C1 segment of cervical spinal cord (tissue), 14 donors: Measurements from ENCODE around the gene LHFPL6.

Experiments
- DNase-seq, 14 donors: peaks; one replicate each; lab custom pipeline; 2025; lab: John Stamatoyannopoulos, UW

LHFPL6 gene

GRCh38 chr13:39515224-39515714 lies 87.7 kb downstream of the LHFPL6 start:
- DNase-seq: no peak

GRCh38 chr13:39512687-39513086 lies 90.3 kb downstream of the LHFPL6 start:
- DNase-seq: no peak

- DNase-seq: no peak
These were observed 92.7 kb downstream of the LHFPL6 start for GRCh38 chr13:39510316-39510695.

GRCh38 chr13:39509616-39510315 lies 93.2 kb downstream of the LHFPL6 start:
- DNase-seq: no peak

- DNase-seq: no peak
These were observed 96.2 kb downstream of the LHFPL6 start for GRCh38 chr13:39506559-39507390.

- no peak for DNase-seq
These were observed 97.8 kb downstream of the LHFPL6 start for GRCh38 chr13:39505151-39505550.

GRCh38 chr13:39503048-39503447 lies 99.9 kb downstream of the LHFPL6 start:
- DNase-seq: no peak

- peak in 8 of 14 donors; percentile 20 to 70 (median 25) for DNase-seq
These were observed 101.2 kb downstream of the LHFPL6 start for GRCh38 chr13:39501702-39502324.

GRCh38 chr13:39499604-39500003 lies 103.4 kb downstream of the LHFPL6 start:
- DNase-seq: no peak

- DNase-seq: no peak
These were observed 104.4 kb downstream of the LHFPL6 start for GRCh38 chr13:39498471-39499114.

- no peak for DNase-seq
These were observed 106.5 kb downstream of the LHFPL6 start for GRCh38 chr13:39496506-39496905.

- DNase-seq: no peak
These were observed 108.4 kb downstream of the LHFPL6 start for GRCh38 chr13:39494633-39495032.

GRCh38 chr13:39494006-39494405 lies 109.0 kb downstream of the LHFPL6 start:
- DNase-seq: no peak

GRCh38 chr13:39490136-39490535 lies 112.9 kb downstream of the LHFPL6 start:
- DNase-seq: no peak

GRCh38 chr13:39486758-39487157 lies 116.2 kb downstream of the LHFPL6 start:
- DNase-seq: no peak

GRCh38 chr13:39485314-39485700 lies 117.7 kb downstream of the LHFPL6 start:
- DNase-seq: no peak

GRCh38 chr13:39484506-39485313 lies 118.3 kb downstream of the LHFPL6 start:
- DNase-seq: no peak

- no peak for DNase-seq
These were observed 119.7 kb downstream of the LHFPL6 start for GRCh38 chr13:39483326-39483725.

GRCh38 chr13:39481491-39481890 lies 121.5 kb downstream of the LHFPL6 start:
- DNase-seq: no peak

GRCh38 chr13:39474600-39474999 lies 128.4 kb downstream of the LHFPL6 start:
- DNase-seq: no peak

GRCh38 chr13:39469676-39470075 lies 133.3 kb downstream of the LHFPL6 start:
- no peak for DNase-seq
